Frontal cortex (tissue), 4 donors: ENCODE results near the gene SEMA5B. TPM values are rescaled to one million over a fixed set of nuclear protein-coding genes. Genes with fewer than 3 reads are reported as not detected.

Experiments used
- DNase-seq, 2 donors: peaks; one replicate each; pipeline ENCODE4 v3.0.0; 2012; ENCODE audit warnings: low spot score in 2 of 2
- FAIRE-seq: peaks from 2 replicates; lab custom pipeline; 2012; peaks lifted over from hg19 to GRCh38; lab: Jason Lieb, UNC
- total RNA-seq: library from RNA; depleted of rRNA; stranded (reverse); fragments of >200 nt; gene quantifications from one replicate; pipeline ENCODE4 v1.2.3, GENCODE V29; 2014
- donor health status: control.
- donor health status: control.
- donor health status: control.

SEMA5B gene
- total RNA-seq, 1 donor from 2014 or later, result 9.0 TPM

DNA sequence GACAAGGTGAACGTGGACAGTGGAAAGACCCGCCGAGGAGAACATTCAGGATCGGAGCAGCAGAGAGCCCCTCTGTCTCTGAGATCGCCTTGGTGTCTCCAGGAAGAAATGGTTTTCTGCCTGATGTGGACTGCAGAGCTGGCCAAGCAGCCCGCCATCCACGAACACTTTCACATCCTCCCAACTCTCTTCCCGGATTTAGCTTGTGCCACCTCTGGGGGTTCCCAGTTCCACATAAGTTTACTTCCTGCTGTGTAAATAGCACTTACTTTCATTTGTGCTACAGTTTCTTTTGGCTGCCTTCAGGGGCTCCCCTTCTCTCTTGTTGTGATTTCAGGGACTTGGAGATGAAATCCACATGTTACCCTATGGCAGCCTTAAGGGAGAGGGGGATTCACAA, 48.4 kb downstream of the SEMA5B start:
- FAIRE-seq, result no peak
- no peak for DNase-seq

DNA sequence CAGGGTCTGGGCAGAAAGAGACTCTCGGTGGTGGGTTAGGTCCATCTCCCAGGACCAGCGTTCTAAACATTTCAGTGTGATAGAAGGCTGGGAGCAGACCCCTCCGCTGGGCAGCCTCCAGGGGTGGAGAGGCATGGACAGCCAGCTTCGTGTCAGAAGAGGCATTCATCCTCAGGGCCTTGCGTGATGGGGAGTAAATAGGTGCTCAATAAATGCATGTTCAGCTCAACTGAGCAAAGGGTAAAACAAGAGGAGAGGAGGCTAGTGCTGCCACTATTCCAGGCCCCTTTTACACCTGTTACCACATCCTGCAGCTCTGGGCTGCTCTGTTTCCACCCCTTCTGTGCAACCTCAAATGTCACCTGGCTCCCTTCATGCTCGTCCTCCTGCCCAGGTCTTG, 49.0 kb downstream of the SEMA5B start:
- FAIRE-seq (no peak), DNase-seq (no peak)

DNA sequence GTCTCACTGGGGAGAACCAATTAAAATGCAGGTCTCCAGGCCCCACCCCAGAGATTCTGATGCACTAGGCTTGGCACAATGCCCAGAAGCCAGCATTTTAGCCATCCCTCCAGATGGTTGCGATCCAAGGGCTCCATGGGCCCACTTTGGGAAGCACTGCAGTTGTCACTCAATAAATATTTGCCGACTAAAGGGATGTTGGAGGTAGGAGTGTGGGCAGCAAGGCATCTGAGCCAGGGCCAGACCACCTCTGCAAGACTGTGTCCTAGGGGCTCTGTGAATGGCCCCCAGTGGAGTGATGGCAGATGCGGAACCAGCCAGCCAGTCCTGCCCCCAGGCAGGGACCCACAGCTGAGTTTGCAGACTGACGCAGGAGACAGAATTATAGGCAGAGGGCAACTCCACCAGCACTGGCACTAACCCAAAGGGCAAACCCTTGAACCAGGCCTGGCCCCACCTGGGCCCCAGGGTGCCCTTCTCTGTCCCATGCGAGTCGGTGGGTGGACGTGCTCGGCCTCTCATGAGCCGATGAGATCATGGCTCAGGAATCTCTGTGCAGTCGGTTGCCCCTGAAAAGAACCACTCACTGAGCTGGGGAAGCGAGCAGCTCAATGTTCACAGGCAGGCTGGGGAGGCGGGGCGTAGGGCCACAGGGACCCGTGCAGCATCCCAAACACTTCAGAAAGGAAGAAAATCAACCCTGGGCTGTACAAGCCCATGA, 49.7 kb downstream of the SEMA5B start:
- FAIRE-seq (no peak), DNase-seq (peak in 1 of 2 donors; percentile 54)

DNA sequence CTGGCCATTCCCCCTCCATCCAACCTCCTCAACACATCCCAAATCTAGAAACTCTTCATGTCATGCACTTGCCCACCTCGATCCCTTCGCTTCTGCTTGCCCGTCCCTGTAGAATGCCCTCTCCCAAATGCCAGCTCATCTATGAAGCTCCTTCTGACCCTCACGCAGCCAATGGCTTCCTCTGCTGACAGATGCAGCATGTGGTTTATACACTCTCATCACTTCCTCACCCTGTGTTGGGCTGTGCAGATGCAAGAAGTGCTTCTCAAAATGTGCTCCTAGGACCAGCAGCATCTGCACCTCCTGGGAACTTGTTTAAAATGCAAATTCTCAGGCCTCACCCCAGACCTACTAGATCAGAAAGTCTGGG, 51.7 kb downstream of the SEMA5B start:
- FAIRE-seq (no peak), DNase-seq (no peak)

DNA sequence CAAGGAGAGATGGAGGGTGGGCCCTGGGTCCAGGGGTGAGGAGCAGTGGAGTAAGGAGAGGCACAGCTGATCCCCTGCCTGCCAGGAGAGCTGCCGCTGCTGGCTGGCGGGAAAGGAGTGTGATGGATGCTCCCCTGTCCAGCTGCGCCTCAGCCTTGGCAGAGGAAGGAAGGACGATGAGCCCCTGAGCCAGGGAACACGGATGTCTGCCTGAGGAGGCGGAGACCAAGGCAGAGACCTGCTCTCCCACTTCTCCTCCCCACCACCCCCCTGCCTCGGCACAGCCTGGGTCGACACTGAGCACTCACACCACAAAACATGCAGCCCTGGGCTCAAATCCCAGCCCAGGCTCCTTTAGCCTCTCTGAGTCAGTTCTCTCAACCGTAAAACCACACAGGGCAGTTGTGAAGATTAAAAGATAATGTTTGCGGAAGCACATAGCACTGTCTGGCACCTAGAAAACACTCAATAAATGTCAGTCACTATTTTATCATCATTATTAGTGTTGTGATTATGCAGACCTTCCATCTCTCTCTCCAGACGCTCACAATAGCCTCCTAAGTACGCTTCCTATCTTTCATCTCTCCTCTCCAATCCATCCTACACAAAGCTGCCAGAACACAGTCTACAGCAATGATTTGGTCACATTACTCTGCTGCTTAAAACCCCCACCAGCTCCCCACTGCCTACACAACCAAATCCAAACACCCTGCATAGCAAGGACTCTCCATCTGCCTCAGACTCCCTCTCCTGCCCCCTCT, 52.2 kb downstream of the SEMA5B start:
- DNase-seq (no peak), FAIRE-seq (no peak)

DNA sequence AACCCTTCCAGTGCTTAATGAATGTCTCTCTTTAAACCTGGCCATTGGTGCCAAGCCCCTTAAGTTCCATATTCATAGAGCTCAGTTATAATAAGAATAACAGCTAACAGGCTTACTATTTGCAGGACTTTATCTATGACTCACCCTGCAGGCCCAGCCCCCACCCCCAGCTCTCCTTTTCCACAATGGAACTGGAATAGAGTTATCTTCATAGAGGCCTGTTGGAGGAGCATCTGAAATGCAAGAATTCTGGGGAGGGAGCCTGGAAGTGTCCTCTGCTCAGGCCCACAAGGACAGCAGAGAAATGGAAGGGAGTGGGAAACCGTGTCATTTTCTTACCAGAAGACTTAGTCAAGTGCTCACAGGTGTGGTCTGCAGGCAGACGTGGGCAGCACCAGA, 52.8 kb downstream of the SEMA5B start:
- FAIRE-seq (no peak), DNase-seq (no peak)

DNA sequence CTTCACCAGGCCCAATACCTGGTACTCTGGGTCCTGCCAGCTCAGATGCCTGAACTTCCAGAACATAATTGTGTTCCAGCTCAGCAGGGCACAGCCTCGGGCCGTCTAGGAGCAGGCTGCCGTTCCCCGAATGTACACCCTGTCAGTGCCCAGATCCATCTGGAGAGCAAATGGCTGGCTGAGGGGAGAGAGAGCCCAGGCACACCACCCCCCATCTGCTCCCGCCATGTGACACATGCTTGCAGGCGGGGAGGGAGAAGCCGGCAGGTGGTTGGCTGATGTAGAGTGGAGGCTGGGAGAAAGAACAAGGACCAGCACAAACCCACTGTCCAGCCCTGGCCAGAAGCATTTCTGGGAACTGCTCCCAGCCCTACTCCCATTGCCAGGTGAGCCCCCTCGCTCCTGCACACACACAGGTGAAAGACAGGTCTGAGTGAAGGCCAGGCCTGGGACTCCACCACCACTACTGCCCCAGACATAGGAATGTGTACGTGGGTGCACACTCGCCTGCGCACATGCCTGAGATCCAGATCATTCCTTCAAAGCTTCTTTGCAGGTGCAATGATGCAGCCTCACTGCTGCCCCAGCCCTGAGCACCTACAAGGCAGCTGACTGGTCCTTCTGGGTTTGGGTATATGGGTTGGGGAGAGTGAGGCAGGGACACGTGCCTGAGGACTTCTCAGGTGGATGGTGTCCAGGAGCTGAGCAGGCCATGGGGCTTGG, 53.5 kb downstream of the SEMA5B start:
- DNase-seq (no peak), FAIRE-seq (no peak)

DNA sequence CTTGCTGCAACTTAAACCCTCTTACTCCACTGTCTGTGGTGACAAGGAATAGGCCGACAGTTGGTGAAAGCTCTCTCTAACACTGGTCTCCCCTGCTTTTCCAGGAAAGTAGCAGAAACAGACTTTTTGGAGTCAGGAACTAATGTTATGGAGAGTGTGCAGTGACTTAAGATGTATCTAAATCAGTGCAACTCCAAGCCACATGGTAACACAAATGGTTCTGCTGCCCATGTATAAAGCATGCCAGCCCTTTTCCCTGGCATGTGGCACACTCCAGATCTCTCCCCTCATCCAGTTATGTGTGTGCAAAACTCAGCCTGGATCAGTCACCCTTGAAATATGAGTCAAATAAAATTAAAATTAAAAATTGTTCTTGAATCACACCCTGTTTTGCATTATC, 55.4 kb downstream of the SEMA5B start:
- DNase-seq (no peak), FAIRE-seq (no peak)

DNA sequence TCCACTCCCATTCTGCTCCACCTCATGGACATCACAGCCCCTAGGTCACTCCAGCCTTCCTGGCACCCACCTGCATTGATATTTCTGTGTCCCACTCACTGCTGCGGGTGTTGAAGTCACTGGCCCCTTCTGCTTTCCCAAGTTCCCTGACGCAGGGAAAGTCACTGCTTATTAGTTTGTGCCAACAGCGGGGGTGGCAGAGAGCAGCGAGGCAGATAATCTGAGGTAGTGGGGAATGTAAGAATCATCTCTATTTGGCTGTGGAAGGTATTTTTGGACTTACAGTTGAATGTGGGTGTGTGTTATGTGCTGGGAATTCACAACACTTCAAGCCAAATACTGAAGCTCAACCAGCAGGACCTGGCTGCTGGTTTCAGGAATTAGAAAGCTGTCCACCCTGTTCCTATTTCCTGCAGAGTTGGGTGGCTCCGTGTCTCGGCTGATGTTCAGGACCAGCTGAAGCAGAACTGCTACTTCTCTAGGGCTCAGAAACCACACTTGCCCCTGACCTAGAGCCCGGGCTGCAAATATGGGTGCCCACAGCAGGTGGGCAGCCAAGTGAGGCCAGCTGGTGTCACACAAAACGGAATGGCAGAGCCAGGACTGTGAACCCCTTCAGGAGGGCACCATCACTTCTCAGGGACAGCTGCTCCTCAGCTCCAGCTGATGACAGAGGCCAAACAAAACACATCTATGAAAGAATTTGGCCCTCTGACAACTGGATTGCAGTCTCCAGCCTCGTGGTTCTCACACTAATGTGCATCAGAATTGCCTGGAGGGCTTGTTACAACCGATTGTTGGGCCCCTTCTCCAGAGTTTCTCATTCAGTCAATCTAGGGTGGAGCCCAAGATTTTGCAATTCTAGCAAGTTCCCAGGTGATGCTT, 57.7 kb downstream of the SEMA5B start:
- FAIRE-seq (no peak), DNase-seq (no peak)

DNA sequence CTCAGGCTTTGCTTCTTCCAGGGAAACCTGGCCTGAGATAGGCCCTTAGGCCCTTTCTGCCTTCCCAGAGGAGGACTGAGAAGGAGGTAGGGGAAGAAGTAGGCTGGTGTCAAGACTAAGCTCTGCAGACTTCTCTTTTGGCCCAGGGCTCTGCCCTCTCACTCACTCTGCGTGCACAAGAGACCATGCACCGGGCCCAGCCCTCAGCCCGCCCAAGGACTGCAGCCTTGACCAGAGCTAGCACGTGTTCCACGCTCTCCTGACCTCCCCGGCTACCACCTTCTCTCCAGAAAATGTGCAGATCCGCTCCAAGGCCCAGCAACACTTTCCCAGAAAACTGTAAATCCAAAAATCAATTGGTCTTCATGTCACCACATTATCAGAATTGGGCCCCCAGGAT, 59.8 kb downstream of the SEMA5B start:
- FAIRE-seq (no peak), DNase-seq (no peak)

DNA sequence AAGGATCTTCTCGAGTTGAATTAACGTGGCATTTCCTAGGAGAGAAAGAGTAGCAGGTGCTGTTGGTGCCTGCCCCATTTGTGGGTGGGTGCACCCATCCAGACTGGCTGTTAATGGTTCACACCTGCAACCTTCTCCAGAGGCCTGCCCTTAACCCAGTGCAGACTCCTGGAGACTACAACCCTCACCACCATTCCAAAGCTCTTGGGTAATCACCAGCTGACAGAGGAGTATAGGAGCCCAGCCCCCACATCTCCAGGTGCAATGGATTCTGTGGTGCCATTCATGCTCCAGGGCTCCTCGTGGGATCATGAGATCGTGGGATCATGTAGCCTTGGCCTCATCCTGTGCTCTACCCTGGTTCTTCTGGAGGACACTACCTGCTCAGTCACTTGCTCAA, 60.2 kb downstream of the SEMA5B start:
- FAIRE-seq (no peak), DNase-seq (no peak)

DNA sequence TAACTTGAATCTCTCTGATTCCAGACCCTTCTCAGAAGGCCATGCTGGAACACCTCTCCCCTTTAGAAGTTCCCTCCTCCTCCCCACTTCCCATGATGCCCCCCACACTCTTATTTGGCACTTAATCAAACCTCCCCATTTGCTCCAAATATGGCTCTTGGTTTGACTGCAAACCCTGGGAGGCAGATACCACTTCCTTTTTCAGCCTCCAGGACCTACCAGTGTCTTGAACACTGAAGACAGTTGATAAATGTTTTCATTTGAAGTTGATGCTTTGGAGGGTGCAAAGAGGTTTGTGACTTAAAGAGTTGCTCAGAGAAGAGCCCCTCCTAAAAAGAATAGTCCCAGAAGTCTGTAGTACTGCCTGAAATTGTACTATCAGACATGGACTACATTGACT, 61.5 kb downstream of the SEMA5B start:
- FAIRE-seq (no peak), DNase-seq (no peak)

DNA sequence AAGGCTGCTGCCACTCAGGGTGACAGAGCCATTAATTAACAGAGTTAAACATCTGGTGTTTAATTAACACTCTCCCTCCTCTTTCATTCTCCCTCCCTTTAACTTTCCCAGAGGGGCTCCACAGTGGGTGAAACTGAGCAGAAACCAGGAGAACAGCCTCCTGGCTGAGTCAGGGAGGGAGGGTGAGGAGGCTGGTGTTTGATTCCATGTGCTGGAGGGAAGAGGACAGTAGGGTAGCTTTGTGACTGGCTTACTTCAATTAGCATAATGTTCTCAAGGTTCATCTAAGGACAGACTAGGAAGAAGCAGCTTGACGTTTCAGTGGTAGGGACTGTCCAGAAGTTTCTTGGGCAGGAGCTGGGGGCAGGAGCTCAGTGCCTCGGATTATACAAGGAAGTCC, 62.8 kb downstream of the SEMA5B start:
- FAIRE-seq (no peak), DNase-seq (no peak)

DNA sequence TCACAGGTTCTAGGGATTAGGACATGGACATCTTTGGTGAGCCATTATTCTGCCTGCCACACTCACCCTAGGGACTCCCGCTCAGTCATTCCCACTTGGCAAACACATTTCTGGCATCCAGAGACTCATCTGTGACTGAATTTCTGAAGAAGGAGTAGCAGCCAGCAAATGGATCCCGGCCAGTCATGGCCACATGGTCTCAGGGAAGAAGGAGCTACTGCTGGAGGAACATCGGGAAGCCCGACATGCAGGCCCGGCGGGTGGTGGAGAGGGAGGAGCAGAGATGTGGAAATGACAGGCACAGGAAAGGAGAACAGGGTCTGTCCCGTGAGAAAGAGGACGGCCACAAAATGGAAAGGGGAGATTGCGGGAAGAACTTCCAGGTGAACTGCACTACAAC, 65.4 kb downstream of the SEMA5B start:
- FAIRE-seq (no peak), DNase-seq (no peak)

DNA sequence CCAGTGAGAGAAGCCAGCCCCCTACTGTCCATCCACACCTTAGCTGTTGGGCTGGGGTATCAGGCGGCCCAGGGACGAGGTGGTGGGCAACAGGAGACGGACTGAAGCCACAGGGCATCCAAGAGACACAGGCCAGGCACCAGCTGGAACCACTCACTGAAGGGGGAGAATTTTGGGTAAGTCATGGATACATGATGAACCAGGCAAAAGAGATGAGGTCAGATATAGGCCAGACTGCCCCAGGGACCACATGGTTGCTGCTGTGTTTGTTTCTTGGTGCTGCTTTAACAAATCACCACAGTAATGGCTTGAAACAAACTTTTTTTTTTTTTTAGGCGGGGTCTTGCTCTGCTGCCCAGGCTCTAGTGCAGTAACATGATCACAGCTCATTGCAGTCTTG, 66.4 kb downstream of the SEMA5B start:
- DNase-seq (no peak), FAIRE-seq (no peak)

DNA sequence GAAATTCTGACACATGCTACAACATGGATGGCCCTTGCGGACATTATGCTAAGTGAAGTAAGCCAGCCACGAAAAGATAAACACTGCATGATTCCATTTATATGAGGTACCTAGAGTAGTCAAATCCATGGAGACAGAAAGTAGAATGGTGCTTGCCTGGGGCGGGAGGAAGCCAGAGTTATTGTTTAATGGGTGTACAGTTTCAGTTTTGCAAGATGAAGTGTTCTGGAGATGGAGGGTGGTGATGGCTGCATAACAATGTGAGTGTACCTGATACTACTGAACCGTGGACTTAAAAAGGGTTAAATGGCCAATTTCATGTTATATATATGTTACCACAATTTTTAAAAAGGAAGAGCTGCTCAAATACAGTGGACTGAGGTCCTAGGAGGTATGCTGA, 66.9 kb downstream of the SEMA5B start:
- no peak for DNase-seq
- FAIRE-seq, result no peak

DNA sequence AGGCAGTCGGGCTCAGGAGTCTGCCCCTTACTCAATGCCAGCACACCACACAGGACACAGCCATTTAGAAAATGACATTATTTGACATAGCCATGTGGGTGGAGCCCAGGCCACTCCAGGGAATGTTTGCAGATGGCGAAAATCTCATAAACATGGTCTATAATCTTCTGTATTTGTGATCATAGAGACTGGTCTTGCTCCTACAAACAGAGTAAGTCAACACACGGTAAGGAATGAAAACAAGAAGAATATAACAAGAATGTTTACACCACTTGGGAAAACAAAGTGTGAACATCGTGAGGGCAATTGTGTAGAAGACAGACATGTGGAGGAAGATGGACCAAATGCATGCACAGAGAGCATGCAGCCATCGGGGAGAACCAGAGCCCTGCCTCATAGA, 68.2 kb downstream of the SEMA5B start:
- FAIRE-seq, result no peak
- DNase-seq, result no peak

DNA sequence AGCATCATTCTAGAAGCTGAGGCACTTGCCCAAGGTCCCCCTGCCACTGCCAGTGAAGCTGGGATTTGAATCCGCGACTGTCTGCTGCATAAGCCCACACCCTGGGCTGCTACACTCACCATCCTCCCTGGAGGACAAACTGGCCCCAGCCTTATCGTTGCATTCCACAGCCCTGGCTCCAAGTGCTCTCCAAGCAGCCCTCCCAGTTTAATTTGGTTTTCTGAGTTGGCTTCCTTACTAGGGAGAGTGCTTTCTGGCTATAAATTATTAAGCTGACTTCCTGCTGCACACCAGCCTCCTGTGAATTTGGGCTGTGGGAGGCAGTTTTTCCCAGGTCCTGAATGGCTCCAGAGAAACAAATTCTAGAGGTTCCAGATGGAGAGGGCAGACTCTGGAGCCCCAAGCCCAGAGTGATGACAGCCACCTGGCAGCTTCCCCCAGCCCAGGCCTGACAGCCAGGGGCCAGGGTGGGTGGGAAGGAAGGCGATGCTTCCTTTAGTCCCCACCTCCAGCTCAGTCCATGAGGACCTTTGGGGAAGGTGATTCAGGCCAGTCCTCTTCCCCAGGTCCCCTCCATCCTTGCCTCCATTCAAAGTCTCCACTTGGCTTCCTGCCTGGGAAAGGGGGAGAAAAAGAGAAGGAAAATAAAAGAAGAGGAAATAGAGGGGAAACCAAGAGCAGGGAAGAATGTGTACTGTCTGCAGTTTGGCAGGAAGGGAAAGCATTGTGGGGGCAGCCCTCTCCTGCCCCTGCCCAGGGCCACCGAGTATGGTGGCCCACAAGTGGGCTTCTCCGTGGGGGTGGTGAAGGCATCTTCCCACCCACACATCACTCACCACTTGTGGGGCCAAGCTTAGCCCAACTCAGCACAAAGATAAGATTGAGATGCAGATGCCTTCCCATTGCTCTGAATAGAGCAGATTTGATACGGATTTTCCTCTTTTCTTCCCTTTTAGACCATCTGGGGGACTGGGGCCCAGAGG, 69.6 kb downstream of the SEMA5B start:
- no peak for DNase-seq
- FAIRE-seq, result no peak
